Memory B cell (primary cell): Measurements from ENCODE around the gene FMR1.

Experiments
- ATAC-seq: fragments of 150-1000 bp; cut with Tn5 transposase; 2 replicates; pipeline ENCODE4 v1.10.0; 2021; ENCODE audit warnings: low read depth, mild to moderate bottlenecking, moderate library complexity
- DNase-seq, 2 donors: peaks; one replicate each; pipeline ENCODE4 v3.0.0; 2022; ENCODE audit warnings: low spot score in 2 of 2
- H3K27ac Mint-ChIP-seq: one replicate; pipeline ENCODE4 v1.8.0; 2022; ENCODE audit warnings: mild to moderate bottlenecking, moderate library complexity, mixed read lengths
- H3K27me3 Mint-ChIP-seq: one replicate; pipeline ENCODE4 v1.8.0; 2022; ENCODE audit warnings: mixed read lengths
- H3K36me3 Mint-ChIP-seq: one replicate; pipeline ENCODE4 v1.8.0; 2022; ENCODE audit warnings: mild to moderate bottlenecking, mixed read lengths
- H3K4me1 Mint-ChIP-seq: one replicate; pipeline ENCODE4 v1.8.0; 2022; ENCODE audit warnings: mixed read lengths
- H3K4me3 Mint-ChIP-seq: one replicate; pipeline ENCODE4 v1.8.0; 2022; ENCODE audit warnings: mild to moderate bottlenecking, moderate library complexity, mixed read lengths
- H3K9me3 Mint-ChIP-seq: one replicate; pipeline ENCODE4 v1.8.0; 2022; ENCODE audit warnings: mixed read lengths

The FMR1 gene

GRCh38 chrX:147911192-147912022 lies at the start of gene FMR1:
TSS of gene FMR1 (plus strand) at chrX:147911919. CDS start at chrX:147912180, 261 bp downstream.
- H3K9me3 Mint-ChIP-seq, result no peaks in the 10 kb centered on the region
- ATAC-seq, result peak; percentile 85
- no peaks in the 10 kb centered on the region for H3K36me3 Mint-ChIP-seq
- peak; percentile 76 to 91 for DNase-seq
- H3K27me3 Mint-ChIP-seq, result no peaks in the 10 kb centered on the region
- H3K4me3 Mint-ChIP-seq, result peak within 1 kb of the TSS; percentile 94
- H3K4me1 Mint-ChIP-seq, result peaks cover 10% of the 10 kb centered on the region
- H3K27ac Mint-ChIP-seq, result peak within 1 kb of the TSS; percentile 92

- H3K4me3 Mint-ChIP-seq, result no peak overlapping the region
- ATAC-seq, result peak; percentile 60
- H3K9me3 Mint-ChIP-seq, result peaks cover 3% of the 10 kb centered on the region
- H3K27ac Mint-ChIP-seq, result no peak overlapping the region
- no peaks in the 10 kb centered on the region for H3K27me3 Mint-ChIP-seq
- H3K4me1 Mint-ChIP-seq, result peaks cover 8% of the 10 kb centered on the region
- peak in 1 of 2 donors; percentile 1 for DNase-seq
- H3K36me3 Mint-ChIP-seq, result no peaks in the 10 kb centered on the region
Measured at GRCh38 chrX:147875866-147876596, 35.7 kb upstream of the FMR1 start.

GRCh38 chrX:147876849-147877646 lies 34.7 kb upstream of the FMR1 start:
- no peak overlapping the region for H3K27ac Mint-ChIP-seq
- H3K4me1 Mint-ChIP-seq, result peaks cover 8% of the 10 kb centered on the region
- H3K27me3 Mint-ChIP-seq, result no peaks in the 10 kb centered on the region
- ATAC-seq, result no peak
- H3K36me3 Mint-ChIP-seq, result no peaks in the 10 kb centered on the region
- DNase-seq, result no peak
- no peak overlapping the region for H3K4me3 Mint-ChIP-seq
- no peaks in the 10 kb centered on the region for H3K9me3 Mint-ChIP-seq

GRCh38 chrX:147877726-147878125 lies 34.0 kb upstream of the FMR1 start:
- H3K36me3 Mint-ChIP-seq, result no peaks in the 10 kb centered on the region
- H3K4me1 Mint-ChIP-seq, result peaks cover 8% of the 10 kb centered on the region
- ATAC-seq (no peak), DNase-seq (no peak)
- no peaks in the 10 kb centered on the region for H3K9me3 Mint-ChIP-seq
- H3K27me3 Mint-ChIP-seq, result no peaks in the 10 kb centered on the region
- H3K27ac Mint-ChIP-seq, result no peak overlapping the region
- H3K4me3 Mint-ChIP-seq, result no peak overlapping the region

- Mint-ChIP-seq H3K9me3 (peaks cover 5% of the 10 kb centered on the region), H3K4me1 (no peaks in the 10 kb centered on the region), H3K36me3 (no peaks in the 10 kb centered on the region), H3K27ac (no peak overlapping the region), H3K27me3 (peaks cover 1% of the 10 kb centered on the region), H3K4me3 (no peak overlapping the region)
- no peak for ATAC-seq
- DNase-seq, result no peak
Measured at GRCh38 chrX:147884958-147885357, 26.8 kb upstream of the FMR1 start.

GRCh38 chrX:147890756-147891155 lies 21.0 kb upstream of the FMR1 start:
- Mint-ChIP-seq H3K9me3 (peaks cover 5% of the 10 kb centered on the region), H3K36me3 (no peaks in the 10 kb centered on the region), H3K27ac (no peak overlapping the region), H3K27me3 (peaks cover 1% of the 10 kb centered on the region), H3K4me3 (no peak overlapping the region), H3K4me1 (no peaks in the 10 kb centered on the region)
- ATAC-seq (no peak), DNase-seq (no peak)

- ATAC-seq (no peak), DNase-seq (no peak)
- H3K4me3 Mint-ChIP-seq, result no peak overlapping the region
- no peak overlapping the region for H3K27ac Mint-ChIP-seq
- H3K4me1 Mint-ChIP-seq, result no peaks in the 10 kb centered on the region
- H3K9me3 Mint-ChIP-seq, result peaks cover 5% of the 10 kb centered on the region
- H3K27me3 Mint-ChIP-seq, result peaks cover 1% of the 10 kb centered on the region
- H3K36me3 Mint-ChIP-seq, result no peaks in the 10 kb centered on the region
Measured at GRCh38 chrX:147891896-147892295, 19.8 kb upstream of the FMR1 start.

- DNase-seq, result no peak
- no peaks in the 10 kb centered on the region for H3K4me1 Mint-ChIP-seq
- H3K27me3 Mint-ChIP-seq, result peaks cover 1% of the 10 kb centered on the region
- H3K4me3 Mint-ChIP-seq, result no peak overlapping the region
- no peak for ATAC-seq
- H3K27ac Mint-ChIP-seq, result no peak overlapping the region
- no peaks in the 10 kb centered on the region for H3K36me3 Mint-ChIP-seq
- no peaks in the 10 kb centered on the region for H3K9me3 Mint-ChIP-seq
Measured at GRCh38 chrX:147893741-147894140, 18.0 kb upstream of the FMR1 start.

- H3K27me3 Mint-ChIP-seq, result no peaks in the 10 kb centered on the region
- no peaks in the 10 kb centered on the region for H3K36me3 Mint-ChIP-seq
Measured at GRCh38 chrX:147894366-147894963, 17.3 kb upstream of the FMR1 start.

GRCh38 chrX:147897117-147897516 lies 14.6 kb upstream of the FMR1 start:
- Mint-ChIP-seq H3K4me1 (peaks cover 5% of the 10 kb centered on the region), H3K4me3 (no peak overlapping the region), H3K27ac (no peak overlapping the region), H3K9me3 (no peaks in the 10 kb centered on the region), H3K27me3 (no peaks in the 10 kb centered on the region), H3K36me3 (no peaks in the 10 kb centered on the region)
- DNase-seq (no peak), ATAC-seq (no peak)

More at GRCh38 chrX:147894366-147894963, 17.3 kb upstream of the FMR1 start:
- ATAC-seq (no peak), DNase-seq (no peak)
- Mint-ChIP-seq H3K27ac (no peak overlapping the region), H3K4me1 (no peaks in the 10 kb centered on the region), H3K9me3 (no peaks in the 10 kb centered on the region), H3K4me3 (no peak overlapping the region)

- H3K36me3 Mint-ChIP-seq, result no peaks in the 10 kb centered on the region
- no peak overlapping the region for H3K4me3 Mint-ChIP-seq
- ATAC-seq, result no peak
- no peak overlapping the region for H3K27ac Mint-ChIP-seq
- H3K4me1 Mint-ChIP-seq, result peaks cover 5% of the 10 kb centered on the region
- no peaks in the 10 kb centered on the region for H3K9me3 Mint-ChIP-seq
- H3K27me3 Mint-ChIP-seq, result no peaks in the 10 kb centered on the region
- DNase-seq, result no peak
Measured at GRCh38 chrX:147898951-147899350, 12.8 kb upstream of the FMR1 start.

- Mint-ChIP-seq H3K27me3 (no peaks in the 10 kb centered on the region), H3K36me3 (no peaks in the 10 kb centered on the region), H3K9me3 (no peaks in the 10 kb centered on the region), H3K4me1 (peaks cover 5% of the 10 kb centered on the region), H3K4me3 (no peak overlapping the region), H3K27ac (no peak overlapping the region)
- ATAC-seq (peak; percentile 57), DNase-seq (no peak)
Measured at GRCh38 chrX:147899379-147900114, 12.2 kb upstream of the FMR1 start.

GRCh38 chrX:147900349-147900748 lies 11.4 kb upstream of the FMR1 start:
- H3K9me3 Mint-ChIP-seq, result no peaks in the 10 kb centered on the region
- no peak overlapping the region for H3K27ac Mint-ChIP-seq
- no peak overlapping the region for H3K4me3 Mint-ChIP-seq
- ATAC-seq (no peak), DNase-seq (no peak)
- H3K27me3 Mint-ChIP-seq, result no peaks in the 10 kb centered on the region
- peaks cover 5% of the 10 kb centered on the region for H3K4me1 Mint-ChIP-seq
- no peaks in the 10 kb centered on the region for H3K36me3 Mint-ChIP-seq
